H1 (cell line): ENCODE data around the gene AP2A2. TPM values are rescaled to one million over a fixed set of nuclear protein-coding genes. Genes with fewer than 3 reads are reported as not detected.

Experiments
- CTCF ChIA-PET: fragments of 300-600 bp; sonication (Branson Sonifier 250); formaldehyde crosslinking; loops from one replicate; lab custom pipeline; 2021; ENCODE audit not compliant: partially characterized antibody; lab: Charles Lee
- POLR2A ChIA-PET: fragments of 300-600 bp; sonication (Branson Sonifier 250); formaldehyde crosslinking; loops from one replicate; lab custom pipeline; 2021; ENCODE audit warnings: inconsistent platforms; ENCODE audit not compliant: partially characterized antibody; lab: Charles Lee
- DNase-seq, 2 experiments: peaks; one replicate each; pipeline versions ENCODE4 v3.0.0 to v3.0.0-alpha.2; 2010 to 2022; ENCODE audit warnings: low spot score in 2 of 2, low read depth in 1 of 2, mixed read lengths in 1 of 2
- FAIRE-seq: peaks from 2 replicates; lab custom pipeline; 2011; peaks lifted over from hg19 to GRCh38; lab: Jason Lieb, UNC
- H2AFZ ChIP-seq: 2 replicates; pipeline ENCODE4 v1.8.1; 2012; ENCODE audit warnings: low read length, inconsistent platforms
- H2AK5ac ChIP-seq: 2 replicates; pipeline ENCODE4 v1.6.1; 2013; ENCODE audit warnings: low read depth, low read length
- H2BK120ac ChIP-seq: replicated peaks from 2 replicates; pipeline ENCODE3; 2013; ENCODE audit warnings: low read depth, low read length, inconsistent platforms
- H2BK12ac ChIP-seq: 2 replicates; pipeline ENCODE4 v1.6.1; 2013; ENCODE audit warnings: low read depth, low read length
- H2BK15ac ChIP-seq: 2 replicates; pipeline ENCODE4 v1.6.1; 2013; ENCODE audit warnings: low read length
- H2BK20ac ChIP-seq: 2 replicates; pipeline ENCODE4 v1.6.1; 2013; ENCODE audit warnings: low read length
- H2BK5ac ChIP-seq: 2 replicates; pipeline ENCODE4 v1.6.1; 2013; ENCODE audit warnings: low read depth, low read length
- H3K14ac ChIP-seq: 2 replicates; pipeline ENCODE4 v1.6.1; 2013; ENCODE audit warnings: inconsistent platforms; ENCODE audit not compliant: insufficient read length
- H3K18ac ChIP-seq: 2 replicates; pipeline ENCODE4 v1.6.1; 2013; ENCODE audit warnings: low read length; ENCODE audit errors: extremely low read depth
- H3K23ac ChIP-seq: 2 replicates; pipeline ENCODE4 v1.6.1; 2013; ENCODE audit warnings: inconsistent platforms; ENCODE audit not compliant: insufficient read length
- H3K23me2 ChIP-seq: 2 replicates; pipeline ENCODE4 v1.6.1; 2013; ENCODE audit warnings: low read depth, low read length
- H3K27ac ChIP-seq: 2 replicates; pipeline ENCODE4 v1.6.1; 2011; ENCODE audit warnings: low read depth, low read length, inconsistent platforms
- H3K27me3 ChIP-seq, 4 experiments: replicated peaks in 1 of 4; 1 replicate in 1 of 4; 2 replicates in 3 of 4; pipeline versions ENCODE4 v1.6.1 to v1.8.1; 2011 to 2013; ENCODE audit warnings: low read length in 3 of 4, mild to moderate bottlenecking in 3 of 4, inconsistent platforms in 2 of 4, mixed read lengths in 2 of 4, moderate library complexity in 1 of 4; ENCODE audit not compliant: control insufficient read depth in 3 of 4, insufficient read depth in 3 of 4; ENCODE audit errors: extremely low read depth in 1 of 4
- H3K36me3 ChIP-seq, 4 experiments: 2 replicates each; pipeline versions ENCODE4 v1.6.1 to v1.8.1; 2011 to 2013; ENCODE audit warnings: mild to moderate bottlenecking in 4 of 4, low read length in 3 of 4, moderate library complexity in 2 of 4, control low read depth in 1 of 4, inconsistent platforms in 1 of 4; ENCODE audit not compliant: insufficient read depth in 4 of 4, control insufficient read depth in 2 of 4
- H3K4ac ChIP-seq: replicated peaks from 2 replicates; pipeline ENCODE3; 2013; ENCODE audit warnings: low read length, low read depth, mixed read lengths, inconsistent platforms; ENCODE audit not compliant: insufficient read length
- H3K4me1 ChIP-seq, 4 experiments: replicated peaks in 1 of 4; 1 replicate in 1 of 4; 2 replicates in 3 of 4; pipeline versions ENCODE4 v1.6.1 to v1.8.1; 2011 to 2013; ENCODE audit warnings: low read length in 3 of 4, inconsistent platforms in 2 of 4, mixed read lengths in 1 of 4; ENCODE audit not compliant: insufficient read depth in 4 of 4, control insufficient read depth in 3 of 4
- H3K4me2 ChIP-seq, 2 experiments: 2 replicates each; pipeline versions ENCODE4 v1.6.1 to v1.8.1; 2011 to 2013; ENCODE audit warnings: low read depth in 2 of 2, low read length in 2 of 2, control low read depth in 1 of 2, inconsistent platforms in 1 of 2, mild to moderate bottlenecking in 1 of 2; ENCODE audit not compliant: insufficient read depth in 1 of 2
- H3K4me3 ChIP-seq, 4 experiments: fragments of 200-600, 300-600 bp in 1 of 4; sonication (generic), shearing (Covaris generic), sonication (Bioruptor Twin) in 1 of 4; 2 replicates each; pipeline versions ENCODE4 v1.5.1 to v1.8.1; 2011 to 2016; ENCODE audit warnings: low read length in 4 of 4, low read depth in 3 of 4, control low read depth in 2 of 4, inconsistent platforms in 2 of 4, mild to moderate bottlenecking in 2 of 4, mixed read lengths in 1 of 4, moderate library complexity in 1 of 4; ENCODE audit not compliant: insufficient read depth in 2 of 4; ENCODE audit errors: extremely low read depth in 1 of 4
- H3K56ac ChIP-seq: replicated peaks from 2 replicates; pipeline ENCODE3; 2013; ENCODE audit warnings: low read depth, mild to moderate bottlenecking, mixed read lengths, low read length, inconsistent platforms; ENCODE audit not compliant: insufficient read length
- H3K79me1 ChIP-seq: 2 replicates; pipeline ENCODE4 v1.6.1; 2013; ENCODE audit warnings: low read depth, low read length, control low read depth
- H3K79me2 ChIP-seq, 2 experiments: 2 replicates each; pipeline versions ENCODE4 v1.6.1 to v1.8.1; 2012 to 2013; ENCODE audit warnings: low read length in 2 of 2, mild to moderate bottlenecking in 2 of 2, inconsistent platforms in 1 of 2; ENCODE audit not compliant: insufficient read depth in 2 of 2, control insufficient read depth in 1 of 2
- H3K9ac ChIP-seq, 4 experiments: replicated peaks in 1 of 4; 1 replicate in 1 of 4; 2 replicates in 3 of 4; pipeline versions ENCODE4 v1.6.1 to v1.8.1; 2011 to 2013; ENCODE audit warnings: low read depth in 3 of 4, low read length in 3 of 4, control low read depth in 2 of 4, mild to moderate bottlenecking in 2 of 4, moderate library complexity in 2 of 4, inconsistent platforms in 1 of 4; ENCODE audit errors: extremely low read depth in 1 of 4
- H3K9me3 ChIP-seq, 2 experiments: 2 replicates each; pipeline versions ENCODE4 v1.6.1 to v1.8.1; 2012 to 2013; ENCODE audit warnings: mild to moderate bottlenecking in 2 of 2, moderate library complexity in 2 of 2, control low read depth in 1 of 2, inconsistent platforms in 1 of 2, low read depth in 1 of 2, low read length in 1 of 2, mixed read lengths in 1 of 2; ENCODE audit not compliant: insufficient read depth in 2 of 2
- H4K20me1 ChIP-seq, 2 experiments: replicated peaks in 1 of 2; 2 replicates each; pipeline versions ENCODE3 to v1.8.1; 2011 to 2013; ENCODE audit warnings: inconsistent platforms in 2 of 2, low read length in 2 of 2, mild to moderate bottlenecking in 1 of 2; ENCODE audit not compliant: insufficient read depth in 2 of 2, control insufficient read depth in 1 of 2
- H4K5ac ChIP-seq: 2 replicates; pipeline ENCODE4 v1.6.1; 2013; ENCODE audit warnings: low read length, low read depth, mixed read lengths, inconsistent platforms; ENCODE audit not compliant: insufficient read length
- H4K8ac ChIP-seq: 2 replicates; pipeline ENCODE4 v1.8.0; 2013; ENCODE audit warnings: mild to moderate bottlenecking, moderate library complexity, low read length, inconsistent platforms; ENCODE audit not compliant: insufficient read depth; ENCODE audit errors: extremely low read depth
- H4K91ac ChIP-seq: replicated peaks from 2 replicates; pipeline ENCODE3; 2013; ENCODE audit warnings: low read length, mixed read lengths, inconsistent platforms; ENCODE audit not compliant: insufficient read length
- BRCA1 ChIP-seq: IDR thresholded peaks from 2 replicates; pipeline ENCODE4 v1.6.1; 2012; ENCODE audit warnings: low read depth, low read length, improper control_type of control experiment
- CBX5 ChIP-seq: fragments of 300-800, 300-1000 bp; sonication (generic); IDR thresholded peaks from 2 replicates; pipeline ENCODE4 v1.7.1; 2016; ENCODE audit warnings: antibody characterized with exemption, low read length, low read depth
- CTBP2 ChIP-seq: IDR thresholded peaks from 2 replicates; pipeline ENCODE4 v1.7.0; 2011; ENCODE audit warnings: borderline replicate concordance, mild to moderate bottlenecking, moderate library complexity, mixed read lengths, low read length; ENCODE audit not compliant: insufficient read depth, insufficient read length
- GTF2F1 ChIP-seq: IDR thresholded peaks from 2 replicates; pipeline ENCODE4 v1.6.1; 2012; ENCODE audit warnings: low read depth, low read length, improper control_type of control experiment, borderline replicate concordance
- JUN ChIP-seq: IDR thresholded peaks from 2 replicates; pipeline ENCODE4 v1.6.1; 2011; ENCODE audit warnings: low read depth, mild to moderate bottlenecking, improper control_type of control experiment, low read length
- KDM4A ChIP-seq: IDR thresholded peaks from one replicate; pipeline ENCODE4 v1.7.1; 2012; ENCODE audit warnings: low read depth, mild to moderate bottlenecking, moderate library complexity, low read length, inconsistent platforms; ENCODE audit not compliant: severe bottlenecking
- RBBP5 ChIP-seq: IDR thresholded peaks from 2 replicates; pipeline ENCODE4 v1.7.1; 2012; ENCODE audit warnings: low read depth, mild to moderate bottlenecking, inconsistent platforms, low read length, moderate library complexity, borderline replicate concordance
- RNF2 ChIP-seq: fragments of 200-900, 300-1000 bp; sonication (generic); IDR thresholded peaks from 2 replicates; pipeline ENCODE4 v1.7.1; 2016; ENCODE audit warnings: borderline replicate concordance, low read depth, mild to moderate bottlenecking, antibody characterized with exemption, low read length; ENCODE audit not compliant: poor library complexity, severe bottlenecking; ENCODE audit errors: missing control alignments
- SP1 ChIP-seq: IDR thresholded peaks from 2 replicates; pipeline ENCODE4 v1.6.1; 2011; ENCODE audit warnings: low read depth, low read length
- SUZ12 ChIP-seq: fragments of 200-600 bp; sonication (generic); IDR thresholded peaks from 2 replicates; pipeline ENCODE4 v1.6.1; 2012; ENCODE audit warnings: mild to moderate bottlenecking, inconsistent platforms, low read length, moderate library complexity, mixed read lengths
- TAF7 ChIP-seq: optimal IDR thresholded peaks from 2 replicates; pipeline ENCODE3; 2011; ENCODE audit warnings: low read depth, mild to moderate bottlenecking, inconsistent platforms, low read length, moderate library complexity, borderline replicate concordance
- ZNF274 ChIP-seq: IDR thresholded peaks from 2 replicates; pipeline ENCODE4 v1.7.0; 2012; ENCODE audit warnings: low read length, borderline replicate concordance; ENCODE audit errors: extremely low read depth
- WGBS, 2 experiments: shearing (Covaris generic) in 1 of 2; methylation state at CpG; one replicate each; pipeline versions ENCODE4 v1.1.6 to v1.1.7; 2013 to 2015; ENCODE audit warnings: low lambda C conversion rate in 2 of 2, mixed read lengths in 2 of 2, inconsistent platforms in 1 of 2, low coverage in 1 of 2, missing lambda C conversion rate in 1 of 2; ENCODE audit not compliant: insufficient replicate concordance in 2 of 2, insufficient coverage in 1 of 2, insufficient read length in 1 of 2; ENCODE audit errors: extremely low coverage in 1 of 2, missing lambda C conversion rate in 1 of 2; 5-methylcytosine and 5-hydroxymethylcytosine counted together
- polyA plus RNA-seq, 7 experiments: library from polyadenylated mRNA; depleted of rRNA in 3 of 7; stranded (reverse) in 5 of 7; unstranded in 2 of 7; fragments of >200 nt in 5 of 7; fragments of 200-250 nt in 2 of 7; gene quantifications; 1 replicate in 5 of 7; 2 replicates in 1 of 7; 4 replicates in 1 of 7; pipeline versions ENCODE4 v1.2.1 to v1.2.3, GENCODE V29; 2011 to 2013; ENCODE audit warnings: missing spikeins in 2 of 7, mixed read lengths in 2 of 7
- total RNA-seq: library from RNA; stranded (reverse); fragmentation: NEBNext Ultra II Directional; extraction: Animal tissue kit (Norgen Biotek cat#: 25700); gene quantifications from 2 replicates; pipeline ENCODE4 v1.2.1, GENCODE V29; 2021
- TF ChIP-seq, protein P1 (sequence below): IDR thresholded peaks from 2 replicates; pipeline ENCODE4 v1.6.1; 2011; ENCODE audit warnings: low read depth, mild to moderate bottlenecking, low read length; ENCODE audit not compliant: insufficient read depth

The AP2A2 gene
- total and polyA plus RNA-seq, 2 of the 8 experiments (the other 6 are each of a cell fraction or from before 2014, with no cell fraction given), result 50.0 to 65.0 TPM

DNA sequence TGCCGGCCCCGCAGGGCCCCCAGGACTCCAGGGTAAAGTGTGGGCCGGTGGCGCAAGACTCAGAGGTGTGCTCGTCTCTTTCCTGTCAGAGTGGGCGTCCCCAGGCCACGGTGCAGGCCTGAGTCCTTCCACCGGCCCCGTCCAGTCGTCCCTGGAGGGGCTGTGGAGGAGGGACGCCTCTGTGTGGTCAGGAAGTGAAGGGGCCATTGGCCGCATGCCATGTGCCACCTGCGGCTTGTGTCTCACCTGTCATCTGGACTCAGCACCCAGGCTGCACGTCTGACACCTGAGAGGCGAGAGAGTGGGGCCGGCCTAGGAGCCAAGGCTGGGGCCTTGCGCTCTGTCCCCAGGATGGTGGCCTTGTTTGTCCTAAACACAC is 85.6 kb downstream of the AP2A2 start:
- CTCF ChIA-PET, result interaction anchor here (0.9 kb wide), 2 partner anchors 9 to 141 kb away, joined by 3 read pairs; no protein-coding TSS in a partner anchor
- no peak for TF ChIP-seq GTF2F1
- TF ChIP-seq SUZ12, result no peak
- TF ChIP-seq JUN, result no peak
- TF ChIP-seq TAF7, result no peak
- TF ChIP-seq CTBP2, result no peak
- no peak for TF ChIP-seq CBX5
- TF ChIP-seq RNF2, result no peak
- TF ChIP-seq, protein P1, sequence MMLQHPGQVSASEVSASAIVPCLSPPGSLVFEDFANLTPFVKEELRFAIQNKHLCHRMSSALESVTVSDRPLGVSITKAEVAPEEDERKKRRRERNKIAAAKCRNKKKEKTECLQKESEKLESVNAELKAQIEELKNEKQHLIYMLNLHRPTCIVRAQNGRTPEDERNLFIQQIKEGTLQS, result no peak
- TF ChIP-seq KDM4A, result no peak
- no peak for TF ChIP-seq BRCA1
- no peak for TF ChIP-seq RBBP5
- no peak for TF ChIP-seq ZNF274
- TF ChIP-seq SP1, result no peak

More for the DNA sequence above, 85.6 kb downstream of the AP2A2 start:
- Histone ChIP-seq H2AK5ac (no peak overlapping the region), H3K27ac (no peak overlapping the region), H3K27me3 (no peaks in the 10 kb centered on the region; a peak in 1 of 7 replicates), H3K4ac (no peak overlapping the region), H3K4me3 (no peak overlapping the region), H4K8ac (no peak overlapping the region), H2BK120ac (no peak overlapping the region), H3K4me2 (no peak overlapping the region), H3K79me1 (peaks cover 2% of the 10 kb centered on the region; the same call in 1 of the 2 replicates), H4K91ac (no peak overlapping the region), H2BK12ac (no peak overlapping the region), H3K23ac (no peak overlapping the region), H3K9ac (no peak overlapping the region), H3K18ac (no peak overlapping the region), H3K36me3 (peaks cover 13 to 27% (median 24%) of the 10 kb centered on the region in 4 experiments), H3K4me1 (no peaks in the 10 kb centered on the region), H4K20me1 (peaks cover 3 to 6% of the 10 kb centered on the region in 2 experiments), H2BK5ac (no peak overlapping the region), H2BK15ac (no peak overlapping the region), H4K5ac (no peak overlapping the region), H3K23me2 (no peaks in the 10 kb centered on the region), H2AFZ (no peak overlapping the region), H2BK20ac (no peak overlapping the region), H3K9me3 (peaks cover 0 to 3% of the 10 kb centered on the region in 2 experiments; a peak in 1 of 4 replicates), H3K79me2 (no peaks in the 10 kb centered on the region), H3K56ac (no peak overlapping the region), H3K14ac (no peak overlapping the region)
- POLR2A ChIA-PET, result interaction anchor here (1.2 kb wide), 1 partner anchor 25 kb away, joined by 3 read pairs; the partner anchor contains the start of gene MUC6
- no peak for FAIRE-seq
- DNase-seq, result no peak
- WGBS, 2 experiments, result 95% methylated on average over 16 of the region's 17 CpGs; no CpG with 5 or more reads in 1 of the 2 experiments
